ENCODE data around the gene MKS1.
A peak's percentile ranks its signal among the peaks of the same experiment; 100 is the strongest.

The MKS1 gene

DNA sequence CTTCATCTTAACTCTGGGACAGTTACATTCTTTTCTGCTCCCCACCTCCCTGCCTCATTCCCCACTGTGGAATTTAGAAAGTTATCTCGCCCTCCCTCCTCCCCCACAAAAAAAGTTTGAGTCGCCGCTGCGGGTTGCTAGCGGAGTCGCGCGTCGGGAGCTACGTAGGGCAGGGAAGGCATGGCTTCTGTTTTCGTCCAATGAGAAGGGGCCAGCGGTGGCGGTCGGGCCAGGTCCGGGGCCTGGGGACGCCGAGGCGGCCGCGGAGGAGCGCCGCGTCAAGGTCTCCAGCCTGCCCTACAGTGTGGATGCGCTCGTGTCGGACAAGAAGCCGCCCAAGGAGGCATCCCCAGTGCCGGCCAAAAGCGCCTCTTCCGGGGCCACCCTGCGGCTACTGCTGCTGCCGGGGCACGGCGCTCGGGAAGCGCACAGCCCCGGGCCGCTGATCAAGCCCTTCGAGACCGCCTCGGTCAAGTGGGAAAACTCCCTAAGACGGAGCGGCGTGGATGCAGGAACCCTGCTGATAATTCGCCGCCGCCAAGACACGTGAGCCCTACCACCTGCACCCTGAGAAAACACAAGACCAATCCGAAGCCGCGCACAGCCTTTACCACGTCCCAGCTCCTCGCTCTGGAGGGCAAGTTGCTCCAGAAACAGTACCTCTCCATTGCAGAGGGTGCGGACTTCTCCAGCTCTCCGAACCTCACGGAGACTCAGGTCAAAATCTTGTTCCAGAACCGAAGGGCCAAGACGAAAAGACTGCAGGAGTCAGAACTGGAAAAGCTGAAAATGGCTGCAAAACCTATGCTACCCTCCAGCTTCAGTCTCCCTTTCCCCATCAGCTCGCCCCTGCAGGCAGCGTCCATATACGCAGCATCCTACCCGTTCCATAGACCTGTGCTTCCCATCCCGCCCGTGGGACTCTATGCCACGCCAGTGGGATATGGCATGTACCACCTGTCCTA lies 61.9 kb downstream of the MKS1 start:
- peak; percentile 63 for DNase-seq

Measured in DMS53 (cell line).